ENCODE data around the gene MTTP. TPM values are rescaled to one million over a fixed set of nuclear protein-coding genes. Genes with fewer than 3 reads are reported as not detected.
"Not testable (repeated sequence)": the region's sequence is repeated elsewhere in the genome, so short reads cannot be mapped to it uniquely, and the experiment has no call there.

MTTP gene
- total RNA-seq, result 0.43 to 0.75 TPM in 2 of 3 replicates, not detected in the other

DNA sequence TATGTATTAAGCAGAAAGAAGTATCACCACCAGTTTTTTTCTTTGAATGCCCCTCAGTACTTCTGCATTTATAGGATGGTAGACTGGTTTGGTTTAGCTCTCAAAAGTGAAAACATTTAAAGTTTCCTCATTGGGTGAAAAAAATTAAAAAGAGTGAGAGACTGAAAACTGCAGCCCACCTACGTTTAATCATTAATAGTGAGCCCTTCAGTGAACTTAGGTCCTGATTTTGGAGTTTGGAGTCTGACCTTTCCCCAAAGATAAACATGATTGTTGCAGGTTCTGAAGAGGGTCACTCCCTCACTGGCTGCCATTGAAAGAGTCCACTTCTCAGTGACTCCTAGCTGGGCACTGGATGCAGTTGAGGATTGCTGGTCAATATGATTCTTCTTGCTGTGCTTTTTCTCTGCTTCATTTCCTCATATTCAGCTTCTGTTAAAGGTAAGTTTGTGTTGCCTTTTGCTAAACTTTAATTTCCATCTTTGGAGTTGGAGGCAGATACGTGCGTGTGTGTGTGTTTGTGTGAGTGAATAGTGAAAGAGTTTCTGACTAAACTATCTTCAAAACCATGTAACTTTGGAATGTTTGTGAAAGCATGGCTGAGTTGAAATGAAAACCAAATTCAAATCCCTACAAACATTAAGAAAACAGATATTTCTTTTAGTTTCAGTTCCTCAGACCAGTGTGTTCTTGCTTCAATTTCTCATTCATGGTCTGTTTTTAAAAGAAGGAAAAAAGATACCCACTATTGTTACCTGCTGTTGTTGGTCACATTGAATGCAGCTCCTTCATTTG, at the start of gene MTTP:
TSS of gene MTTP (plus strand) at position 295 of the 795 bp plus-strand sequence. CDS start at position 381, 86 bp downstream.
- Mint-ChIP-seq H3K36me3 (no peaks in the 10 kb centered on the region), H3K9me3 (no peaks in the 10 kb centered on the region), H3K27ac (no peak within 1 kb of the TSS), H3K4me3 (no peak within 1 kb of the TSS), H3K4me1 (no peaks in the 10 kb centered on the region), H3K27me3 (ENCODE audit: low read depth) (peaks cover 30% of the 10 kb centered on the region)
- no peak for DNase-seq (ENCODE audit: low spot score in 2 of 2, unreplicated experiment in 2 of 2)
- TF ChIP-seq, protein P1, sequence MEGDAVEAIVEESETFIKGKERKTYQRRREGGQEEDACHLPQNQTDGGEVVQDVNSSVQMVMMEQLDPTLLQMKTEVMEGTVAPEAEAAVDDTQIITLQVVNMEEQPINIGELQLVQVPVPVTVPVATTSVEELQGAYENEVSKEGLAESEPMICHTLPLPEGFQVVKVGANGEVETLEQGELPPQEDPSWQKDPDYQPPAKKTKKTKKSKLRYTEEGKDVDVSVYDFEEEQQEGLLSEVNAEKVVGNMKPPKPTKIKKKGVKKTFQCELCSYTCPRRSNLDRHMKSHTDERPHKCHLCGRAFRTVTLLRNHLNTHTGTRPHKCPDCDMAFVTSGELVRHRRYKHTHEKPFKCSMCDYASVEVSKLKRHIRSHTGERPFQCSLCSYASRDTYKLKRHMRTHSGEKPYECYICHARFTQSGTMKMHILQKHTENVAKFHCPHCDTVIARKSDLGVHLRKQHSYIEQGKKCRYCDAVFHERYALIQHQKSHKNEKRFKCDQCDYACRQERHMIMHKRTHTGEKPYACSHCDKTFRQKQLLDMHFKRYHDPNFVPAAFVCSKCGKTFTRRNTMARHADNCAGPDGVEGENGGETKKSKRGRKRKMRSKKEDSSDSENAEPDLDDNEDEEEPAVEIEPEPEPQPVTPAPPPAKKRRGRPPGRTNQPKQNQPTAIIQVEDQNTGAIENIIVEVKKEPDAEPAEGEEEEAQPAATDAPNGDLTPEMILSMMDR (IDR thresholded peaks at IDR 0.05; ENCODE audit: unreplicated experiment), result no peak

DNA sequence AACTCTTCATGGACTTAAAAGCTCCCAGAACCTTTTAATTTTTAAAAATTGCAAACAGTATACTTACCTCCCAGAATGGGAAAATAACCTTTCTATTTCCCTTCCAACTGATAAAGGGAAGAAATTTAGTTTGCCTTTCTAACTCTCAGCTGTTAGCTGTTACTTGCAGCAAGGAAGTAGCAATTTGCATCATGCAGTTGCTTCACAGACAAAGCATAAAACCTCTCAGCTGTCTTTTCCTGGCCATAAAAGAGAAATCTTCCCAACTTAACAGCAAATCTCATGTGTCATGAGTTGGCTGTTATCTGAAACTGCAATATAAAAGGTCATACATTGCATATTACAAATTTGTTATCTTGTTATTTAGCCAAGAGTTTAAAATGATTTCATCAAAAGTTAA, 45.4 kb upstream of the MTTP start:
- Mint-ChIP-seq H3K36me3 (no peaks in the 10 kb centered on the region), H3K27me3 (ENCODE audit: low read depth) (peaks cover 19% of the 10 kb centered on the region), H3K27ac (no peak overlapping the region), H3K9me3 (no peaks in the 10 kb centered on the region), H3K4me1 (no peaks in the 10 kb centered on the region), H3K4me3 (no peak overlapping the region)
- DNase-seq (ENCODE audit: low spot score in 2 of 2, unreplicated experiment in 2 of 2), result no peak
- TF ChIP-seq, protein P1 (IDR thresholded peaks at IDR 0.05; ENCODE audit: unreplicated experiment), result no peak

DNA sequence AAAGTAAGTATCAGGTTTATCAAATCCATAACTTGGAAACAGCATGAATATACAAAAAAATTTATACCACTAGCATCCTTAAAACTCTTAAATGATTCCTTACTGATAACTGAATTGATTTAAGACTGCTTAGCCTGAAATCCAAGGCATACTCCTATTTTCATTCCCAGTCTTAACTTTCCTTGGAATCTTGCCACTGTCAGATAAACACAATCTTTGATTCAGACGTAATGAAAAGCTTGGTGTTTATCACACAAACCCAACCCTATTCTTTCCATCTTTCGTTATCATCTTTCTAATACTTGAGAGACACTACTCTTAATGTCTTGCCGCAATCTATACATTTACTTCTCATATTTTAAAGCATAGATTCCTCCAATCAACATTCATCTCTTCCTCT, 44.7 kb upstream of the MTTP start:
- Mint-ChIP-seq H3K4me1 (no peaks in the 10 kb centered on the region), H3K27ac (no peak overlapping the region), H3K27me3 (ENCODE audit: low read depth) (peaks cover 16% of the 10 kb centered on the region), H3K9me3 (no peaks in the 10 kb centered on the region), H3K36me3 (no peaks in the 10 kb centered on the region), H3K4me3 (no peak overlapping the region)
- DNase-seq (ENCODE audit: low spot score in 2 of 2, unreplicated experiment in 2 of 2), result no peak
- TF ChIP-seq, protein P1 (IDR thresholded peaks at IDR 0.05; ENCODE audit: unreplicated experiment), result no peak

DNA sequence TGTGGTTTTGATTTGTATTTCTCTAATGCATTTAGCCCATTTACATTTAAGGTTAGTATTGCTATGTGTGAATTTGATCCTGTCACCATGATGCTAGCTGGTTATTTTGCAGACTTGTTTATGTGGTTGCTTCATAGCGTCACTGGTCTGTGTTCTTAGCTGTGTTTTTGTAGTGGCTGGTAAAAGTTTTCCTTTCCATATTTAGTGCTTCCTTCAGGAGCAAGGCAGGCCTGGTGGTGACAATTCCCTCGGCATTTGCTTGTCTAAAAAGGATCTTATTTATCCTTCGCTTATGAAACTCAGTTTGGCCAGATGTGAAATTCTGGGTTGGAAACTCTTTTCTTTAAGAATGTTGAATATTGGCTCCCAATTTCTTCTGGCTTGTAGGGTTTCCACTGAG, 39.9 kb upstream of the MTTP start:
- peaks cover 16% of the 10 kb centered on the region for H3K27me3 Mint-ChIP-seq (ENCODE audit: low read depth)
- not testable (repeated sequence) for H3K9me3 Mint-ChIP-seq; H3K4me1 Mint-ChIP-seq; DNase-seq (ENCODE audit: low spot score in 2 of 2, unreplicated experiment in 2 of 2); H3K4me3 Mint-ChIP-seq; H3K36me3 Mint-ChIP-seq; H3K27ac Mint-ChIP-seq

DNA sequence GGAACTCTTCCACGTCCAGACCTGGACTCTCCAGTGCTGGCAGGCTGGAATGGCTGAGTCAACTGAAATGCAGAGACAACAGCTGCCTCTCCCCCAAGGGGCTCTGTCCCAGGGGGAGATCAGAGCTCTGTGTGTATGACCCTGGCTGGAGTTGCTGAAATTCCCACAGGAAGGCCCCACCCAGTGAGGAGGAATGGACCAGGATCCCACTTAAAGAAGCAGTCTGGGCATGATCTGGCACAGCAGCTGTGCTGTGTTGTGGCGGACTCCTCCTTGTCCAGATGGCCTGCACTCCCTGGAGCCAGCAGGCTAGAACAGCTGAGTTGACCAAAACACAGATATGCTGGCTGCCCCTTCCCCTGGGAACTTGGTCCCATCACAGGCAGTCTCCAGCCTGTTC, 38.4 kb upstream of the MTTP start:
- DNase-seq (ENCODE audit: low spot score in 2 of 2, unreplicated experiment in 2 of 2), result no peak
- Mint-ChIP-seq H3K27ac (no peak overlapping the region), H3K36me3 (no peaks in the 10 kb centered on the region), H3K4me3 (no peak overlapping the region), H3K4me1 (no peaks in the 10 kb centered on the region), H3K9me3 (no peaks in the 10 kb centered on the region), H3K27me3 (ENCODE audit: low read depth) (peaks cover 17% of the 10 kb centered on the region)
- TF ChIP-seq, protein P1 (IDR thresholded peaks at IDR 0.05; ENCODE audit: unreplicated experiment), result no peak

DNA sequence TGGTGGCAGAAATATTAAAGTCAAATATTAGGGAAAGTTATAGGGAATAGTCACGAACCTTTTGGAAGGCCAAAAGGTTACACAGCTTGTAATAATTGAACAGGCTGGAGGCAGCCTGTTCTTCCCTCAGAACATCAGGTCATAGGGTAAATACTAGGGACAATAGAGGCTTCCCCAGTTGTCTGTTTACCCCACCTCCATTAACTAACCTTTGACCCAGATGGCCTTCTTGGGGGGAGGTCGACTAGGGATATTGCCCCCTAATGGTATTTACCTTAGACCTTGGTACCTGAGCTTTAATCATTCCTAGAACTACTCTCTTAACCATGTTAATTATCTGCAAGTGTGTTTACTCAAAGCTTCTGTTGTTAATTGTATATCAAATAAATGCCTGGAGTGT, 37.8 kb upstream of the MTTP start:
- Mint-ChIP-seq H3K27me3 (ENCODE audit: low read depth) (peaks cover 13% of the 10 kb centered on the region), H3K27ac (no peak overlapping the region), H3K4me3 (no peak overlapping the region), H3K9me3 (no peaks in the 10 kb centered on the region), H3K4me1 (no peaks in the 10 kb centered on the region), H3K36me3 (no peaks in the 10 kb centered on the region)
- DNase-seq (ENCODE audit: low spot score in 2 of 2, unreplicated experiment in 2 of 2), result no peak
- TF ChIP-seq, protein P1 (IDR thresholded peaks at IDR 0.05; ENCODE audit: unreplicated experiment), result no peak

All from mesothelial cell of epicardium (in vitro differentiated cells).